T-helper 2 cell treated with Interferon-gamma antibody and Interleukin-4, amounts not matched to agents 100 ng/mL and 5 ng/mL, for 36 hours (primary cell): ENCODE results near the gene PLEKHS1. TPM values are rescaled to one million over a fixed set of nuclear protein-coding genes. Genes with fewer than 3 reads are reported as not detected.

Source experiments
- intact Hi-C: fragments of 100-400 bp; cut with micrococcal nuclease; formaldehyde crosslinking; loops from one replicate; pipeline ENCODE4 v1.15.1; 2023
- total RNA-seq: library from RNA; stranded (reverse); gene quantifications from 2 replicates; pipeline ENCODE4 v1.2.3, GENCODE V29; 2022

The PLEKHS1 gene
- total RNA-seq: 0.11 TPM in 1 of 2 replicates, not detected in the other

- intact Hi-C loops: no loop called here
These were observed at the start of gene PLEKHS1 for GRCh38 chr10:113751181-113751732. PLEKHS1 (plus strand) TSS chr10:113751682; CDS start chr10:113755278, 3,596 bp downstream.

- intact Hi-C loops: loop anchor here (1.0 to 5.0 kb wide), 3 partner anchors 25 to 418 kb away; partner anchors contain the start of gene CASP7
These were observed 46.7 kb upstream of the PLEKHS1 start for GRCh38 chr10:113704637-113705343.

GRCh38 chr10:113705344-113705652 lies 46.2 kb upstream of the PLEKHS1 start:
- intact Hi-C loops: loop anchor here (1.0 to 5.0 kb wide), 3 partner anchors 26 to 417 kb away; partner anchors contain the start of gene CASP7

- intact Hi-C loops: loop anchor here (5.0 kb wide), 1 partner anchor 416 kb away; no protein-coding TSS in a partner anchor
These were observed 44.9 kb upstream of the PLEKHS1 start for GRCh38 chr10:113706623-113707022.

GRCh38 chr10:113708640-113709039 lies 42.8 kb upstream of the PLEKHS1 start:
- intact Hi-C loops: loop anchor here (5.0 kb wide), 1 partner anchor 414 kb away; no protein-coding TSS in a partner anchor

- intact Hi-C loops: loop anchor here (5.0 kb wide), 1 partner anchor 413 kb away; no protein-coding TSS in a partner anchor
These were observed 42.2 kb upstream of the PLEKHS1 start for GRCh38 chr10:113709221-113709838.

GRCh38 chr10:113711142-113711541 lies 40.3 kb upstream of the PLEKHS1 start:
- intact Hi-C loops: no loop called here

- intact Hi-C loops: no loop called here
These were observed 39.5 kb upstream of the PLEKHS1 start for GRCh38 chr10:113712024-113712423.

GRCh38 chr10:113712755-113713639 lies 38.5 kb upstream of the PLEKHS1 start:
- intact Hi-C loops: no loop called here

- intact Hi-C loops: no loop called here
These were observed 37.9 kb upstream of the PLEKHS1 start for GRCh38 chr10:113713640-113713982.

GRCh38 chr10:113716109-113716910 lies 35.2 kb upstream of the PLEKHS1 start:
- intact Hi-C loops: no loop called here

GRCh38 chr10:113718969-113719822 lies 32.3 kb upstream of the PLEKHS1 start:
- intact Hi-C loops: no loop called here

GRCh38 chr10:113720386-113720785 lies 31.1 kb upstream of the PLEKHS1 start:
- intact Hi-C loops: no loop called here

- intact Hi-C loops: no loop called here
These were observed 19.2 kb upstream of the PLEKHS1 start for GRCh38 chr10:113732160-113732881.

- intact Hi-C loops: no loop called here
These were observed 18.5 kb upstream of the PLEKHS1 start for GRCh38 chr10:113732966-113733365.

GRCh38 chr10:113733635-113734034 lies 17.8 kb upstream of the PLEKHS1 start:
- intact Hi-C loops: no loop called here

- intact Hi-C loops: no loop called here
These were observed 15.6 kb upstream of the PLEKHS1 start for GRCh38 chr10:113735913-113736312.

- intact Hi-C loops: no loop called here
These were observed 14.9 kb upstream of the PLEKHS1 start for GRCh38 chr10:113736576-113736975.

GRCh38 chr10:113739031-113739430 lies 12.5 kb upstream of the PLEKHS1 start:
- intact Hi-C loops: no loop called here
